Esophagus mucosa (tissue), 1 donor: ENCODE data around the gene UQCC3. TPM values are rescaled to one million over a fixed set of nuclear protein-coding genes. Genes with fewer than 3 reads are reported as not detected.
"Not testable (repeated sequence)": the region's sequence is repeated elsewhere in the genome, so short reads cannot be mapped to it uniquely, and the experiment has no call there.

Experiments
- ATAC-seq: fragments of 200-7000 bp; cut with Tn5 transposase; one replicate; pipeline ENCODE4 v1.9.1; 2020
- total RNA-seq: library from RNA; stranded (reverse); gene quantifications from one replicate; pipeline ENCODE4 v1.2.4, GENCODE V29; 2023
- donor health status: DM: yes; HTN: yes; CAD: no.

The UQCC3 gene
- total RNA-seq, 1 donor from 2014 or later, result 8.8 TPM

DNA sequence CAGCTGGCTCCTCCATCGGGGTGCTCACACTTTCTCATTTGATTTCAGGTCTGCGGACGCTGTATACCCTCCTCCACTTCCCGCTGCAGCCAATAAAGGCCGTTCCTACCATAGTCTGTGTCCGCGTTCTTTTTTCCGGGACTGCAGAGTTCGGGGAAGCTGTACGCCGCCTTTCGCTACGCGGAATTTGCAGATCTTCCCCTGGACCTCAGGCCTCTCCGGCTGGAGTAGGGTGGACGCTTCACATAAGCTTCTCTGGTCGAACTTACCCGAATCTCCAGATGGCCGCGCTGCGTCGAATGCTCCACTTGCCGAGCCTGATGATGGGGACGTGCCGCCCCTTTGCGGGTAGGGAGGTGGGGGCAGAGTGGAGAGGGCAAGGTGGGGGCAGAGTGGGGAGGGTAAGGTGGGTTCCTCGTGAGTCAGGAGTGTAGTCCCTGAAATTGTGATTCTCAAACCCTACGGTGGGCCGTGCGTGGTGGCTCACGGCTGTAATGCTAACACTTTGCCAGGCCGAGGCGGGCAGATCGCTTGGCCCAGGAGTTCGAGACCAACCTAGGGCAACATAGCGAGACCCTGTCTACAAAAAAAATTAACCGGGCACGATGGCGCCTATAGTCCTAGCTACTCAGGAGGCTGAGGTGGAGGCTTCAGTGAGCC is 5.7 kb upstream of the UQCC3 start:
- peak; percentile 33 for ATAC-seq

GRCh38 chr11:62666259-62666926 is 5.1 kb upstream of the UQCC3 start:
- ATAC-seq, result no peak

- no peak for ATAC-seq
These were observed 4.0 kb upstream of the UQCC3 start for GRCh38 chr11:62667460-62667859.

GRCh38 chr11:62669420-62670161 is 1.9 kb upstream of the UQCC3 start:
- no peak for ATAC-seq

DNA sequence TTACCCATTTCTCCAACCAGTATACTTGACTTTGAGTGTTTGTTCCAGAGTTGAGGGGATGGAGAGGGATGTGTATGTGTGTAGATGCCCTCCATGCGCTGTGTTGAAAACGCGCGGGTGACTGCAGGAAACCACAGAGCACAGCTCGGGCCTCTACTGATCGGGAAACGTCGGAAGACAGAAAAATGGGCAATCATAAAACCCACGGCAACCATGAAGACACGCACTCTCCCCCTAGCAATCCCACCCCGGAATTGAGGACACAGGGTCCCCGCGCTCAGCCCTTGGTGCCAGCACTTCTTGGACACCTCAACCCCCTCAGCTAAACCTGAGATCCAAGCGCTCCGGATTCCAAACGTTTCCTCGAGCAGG is 251 bp upstream of the UQCC3 start:
- peak; percentile 32 for ATAC-seq

- ATAC-seq, result peak; percentile 43
These were observed 1.7 kb downstream of the UQCC3 start for GRCh38 chr11:62673196-62673525.

GRCh38 chr11:62675415-62675814 is 3.9 kb downstream of the UQCC3 start:
- not testable (repeated sequence) for ATAC-seq

DNA sequence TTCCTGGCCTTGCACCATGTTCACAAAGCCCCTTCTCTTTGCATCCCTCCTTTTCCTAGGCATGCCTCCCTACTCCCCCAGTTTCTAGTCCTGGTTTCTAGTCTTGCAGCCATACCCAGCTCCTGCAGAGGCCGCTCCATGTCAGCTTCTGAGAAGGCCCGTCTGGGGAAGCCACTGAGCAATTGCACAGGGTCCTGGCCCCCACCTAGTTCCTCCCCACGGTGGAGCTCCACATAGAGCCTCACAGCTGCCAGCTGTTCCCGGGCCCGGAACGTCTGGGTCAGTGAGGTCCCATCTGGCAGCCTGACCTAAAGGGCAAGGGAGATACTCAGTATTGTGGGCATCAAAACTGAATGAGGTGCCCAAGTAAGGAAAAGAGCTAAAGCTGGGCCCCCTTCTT is 5.2 kb downstream of the UQCC3 start:
- no peak for ATAC-seq

DNA sequence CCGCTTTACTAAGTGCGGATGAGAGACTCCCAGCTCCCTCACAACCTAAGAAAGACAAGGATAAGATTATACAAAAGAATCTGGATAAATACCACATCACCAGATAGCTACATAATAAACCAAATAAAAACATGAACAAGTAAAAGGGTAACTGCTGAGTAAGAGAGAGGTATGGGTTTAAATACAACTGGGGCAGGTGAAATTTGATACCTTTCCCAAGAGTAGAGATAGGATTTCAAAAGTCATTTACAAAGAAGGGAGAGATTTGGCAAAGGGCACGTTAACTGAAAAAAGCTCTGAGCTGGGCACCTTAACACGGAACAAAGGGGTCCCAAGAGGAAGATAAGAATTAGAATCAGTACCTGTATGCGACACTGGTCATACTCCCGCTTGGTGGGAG is 5.7 kb downstream of the UQCC3 start:
- ATAC-seq, result no peak

- ATAC-seq, result no peak
These were observed 6.2 kb downstream of the UQCC3 start for GRCh38 chr11:62677714-62678113.

- ATAC-seq, result no peak
These were observed 6.9 kb downstream of the UQCC3 start for GRCh38 chr11:62678433-62678769.

DNA sequence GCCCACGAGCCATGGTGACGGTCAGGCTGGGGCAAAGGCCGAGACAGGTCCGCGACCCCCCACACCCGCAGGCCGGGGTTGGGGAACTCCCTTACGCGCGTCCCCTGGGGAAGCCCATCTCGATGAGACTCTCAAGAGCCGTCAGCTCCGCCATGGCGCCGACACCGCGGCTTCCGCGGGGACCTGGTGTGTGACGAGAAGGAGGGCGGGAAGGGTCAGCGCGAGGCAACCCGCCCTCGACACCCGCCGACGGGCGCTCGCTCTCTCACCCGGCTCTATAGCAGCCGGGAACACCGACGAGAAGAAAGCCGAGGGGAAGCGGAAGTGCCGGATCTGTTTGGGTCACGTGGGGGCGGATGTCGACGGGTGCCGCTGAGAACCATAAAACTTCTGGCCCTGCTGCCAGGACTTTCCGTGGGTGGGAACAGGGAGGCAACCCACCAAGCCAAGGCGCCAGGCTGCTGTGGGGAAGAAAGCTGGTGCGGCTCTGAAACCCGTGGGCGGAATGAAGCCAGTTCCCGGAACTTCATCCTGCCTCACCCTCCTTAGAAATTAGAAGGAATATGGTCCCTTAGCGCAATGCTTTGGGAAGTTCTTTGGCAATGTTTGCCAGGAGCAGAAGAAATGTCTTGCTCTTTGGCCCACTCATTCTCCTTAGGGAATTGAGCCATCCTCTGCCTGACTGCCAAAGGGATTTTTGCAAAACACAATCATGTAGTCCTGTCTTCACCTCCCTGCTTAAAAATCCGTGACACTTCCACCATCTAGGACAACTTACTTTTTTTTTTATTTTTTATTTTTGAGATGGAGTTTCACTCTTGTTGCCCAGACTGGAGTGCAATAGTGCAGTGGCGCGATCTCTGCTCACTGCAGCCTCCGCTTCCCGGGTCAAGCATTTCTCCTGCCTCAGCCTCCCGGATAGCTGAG is 7.6 kb downstream of the UQCC3 start, which contains the start of gene UBXN1:
Gene UBXN1 (minus strand): TSS at position 304 of the 927 bp plus-strand sequence. CDS start 150 bp downstream, at position 154.
- ATAC-seq, result peak; percentile 84

DNA sequence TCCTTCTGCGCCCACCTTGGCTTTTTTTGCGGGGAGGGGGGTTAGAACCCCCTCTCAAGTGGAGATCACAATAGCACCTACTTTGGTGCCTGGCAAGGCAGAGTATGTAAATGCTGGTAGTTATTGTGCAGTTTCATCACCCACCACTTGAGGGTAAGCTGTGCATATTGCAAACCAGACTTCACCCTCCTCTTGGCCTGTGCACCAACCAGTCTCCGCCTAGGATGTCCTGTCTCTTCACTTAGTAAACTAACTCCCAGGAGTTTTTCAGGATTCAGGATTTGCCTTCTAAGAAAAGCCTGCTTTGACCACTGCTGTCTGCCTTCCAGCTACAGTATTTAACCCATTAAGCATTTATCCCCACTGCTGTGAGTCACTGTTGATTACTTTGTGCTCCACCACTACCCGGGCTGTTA is 9.4 kb downstream of the UQCC3 start:
- ATAC-seq, result peak; percentile 77

DNA sequence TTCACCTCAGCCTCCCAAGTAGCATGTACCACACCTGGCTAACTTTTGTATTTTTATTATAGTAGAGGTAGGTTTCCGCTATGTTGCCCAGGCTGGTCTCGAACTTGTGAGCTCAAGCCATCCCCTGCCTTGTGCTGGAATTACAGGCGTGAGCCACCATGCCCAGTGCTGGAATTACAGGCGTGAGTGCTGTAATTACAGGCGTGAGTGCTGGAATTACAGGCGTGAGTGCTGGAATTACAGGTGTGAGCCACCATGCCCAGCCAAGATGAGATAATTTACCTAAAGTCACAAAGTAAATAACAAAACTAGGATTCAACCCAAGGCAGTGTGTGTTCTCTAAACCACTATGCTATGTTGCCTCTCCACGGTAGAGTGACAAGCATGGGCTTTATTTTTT is 11.0 kb downstream of the UQCC3 start:
- ATAC-seq, result no peak

GRCh38 chr11:62687508-62688396 is 16.3 kb downstream of the UQCC3 start:
- peak; percentile 6 for ATAC-seq

GRCh38 chr11:62688491-62688890 is 17.0 kb downstream of the UQCC3 start:
- ATAC-seq, result no peak

- ATAC-seq, result peak; percentile 68
These were observed 18.1 kb downstream of the UQCC3 start, which contains the start of gene LRRN4CL for GRCh38 chr11:62689421-62690183. LRRN4CL (minus strand) TSS chr11:62689530; CDS start chr11:62688508, 1,022 bp downstream.

GRCh38 chr11:62693624-62694023 is 22.2 kb downstream of the UQCC3 start:
- ATAC-seq, result not testable (repeated sequence)

- ATAC-seq, result peak; percentile 69
These were observed 23.1 kb downstream of the UQCC3 start for GRCh38 chr11:62694455-62695167.

DNA sequence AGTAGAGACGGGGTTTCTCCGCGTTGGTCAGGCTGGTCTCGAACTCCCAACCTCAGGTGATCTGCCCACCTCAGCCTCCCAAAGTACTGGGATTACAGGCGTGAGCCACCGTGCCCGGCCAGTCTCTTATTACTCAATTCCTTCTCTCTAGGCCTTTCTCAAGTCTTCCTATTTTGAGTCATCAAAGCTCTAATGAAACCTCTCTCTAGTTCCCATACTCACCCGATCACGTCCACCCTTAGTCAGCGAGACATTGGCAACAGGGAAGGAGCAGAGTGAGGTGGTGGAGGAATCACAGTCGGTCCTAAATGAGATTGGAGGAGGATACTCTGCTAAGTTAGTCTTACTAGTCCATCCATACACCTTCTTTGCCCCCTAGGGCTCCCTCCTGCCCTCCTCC is 30.8 kb downstream of the UQCC3 start:
- peak; percentile 38 for ATAC-seq
